AML-193 (cell line): Measurements from ENCODE around the gene CMTM7.
"Not testable (repeated sequence)": the region's sequence is repeated elsewhere in the genome, so short reads cannot be mapped to it uniquely, and the experiment has no call there.

Source experiments
- DNase-seq, 2 experiments: peaks; one replicate each; lab custom pipeline; 2025; lab: John Stamatoyannopoulos, UW

CMTM7 gene

DNA sequence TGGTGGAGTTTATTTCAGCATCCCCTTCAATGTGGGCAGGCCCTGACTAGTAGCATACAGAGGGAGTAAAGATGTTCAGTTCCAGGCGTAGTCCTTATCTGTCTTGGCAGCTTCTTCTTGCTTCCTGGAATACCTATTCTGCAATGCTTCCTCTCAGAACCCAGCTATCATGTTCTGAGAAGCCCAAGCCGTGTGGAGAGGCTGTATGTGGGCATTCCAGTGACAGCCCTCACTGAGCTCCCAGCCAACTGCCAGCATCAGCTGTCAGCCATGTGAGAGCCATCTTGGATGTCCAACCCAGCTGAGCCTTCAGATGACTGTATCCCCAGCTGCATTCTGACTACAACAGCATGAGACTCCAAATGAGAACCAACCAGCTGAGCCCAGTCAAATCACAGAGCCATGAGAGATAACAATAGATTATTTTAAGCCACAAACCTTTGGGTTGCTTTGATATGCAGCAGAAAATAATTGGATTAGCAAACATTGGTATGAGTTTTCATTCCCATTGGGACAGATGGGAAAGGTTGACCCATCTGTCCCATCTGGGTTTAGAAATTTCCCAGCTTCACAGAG lies 8.4 kb upstream of the CMTM7 start:
- no peak for DNase-seq

DNA sequence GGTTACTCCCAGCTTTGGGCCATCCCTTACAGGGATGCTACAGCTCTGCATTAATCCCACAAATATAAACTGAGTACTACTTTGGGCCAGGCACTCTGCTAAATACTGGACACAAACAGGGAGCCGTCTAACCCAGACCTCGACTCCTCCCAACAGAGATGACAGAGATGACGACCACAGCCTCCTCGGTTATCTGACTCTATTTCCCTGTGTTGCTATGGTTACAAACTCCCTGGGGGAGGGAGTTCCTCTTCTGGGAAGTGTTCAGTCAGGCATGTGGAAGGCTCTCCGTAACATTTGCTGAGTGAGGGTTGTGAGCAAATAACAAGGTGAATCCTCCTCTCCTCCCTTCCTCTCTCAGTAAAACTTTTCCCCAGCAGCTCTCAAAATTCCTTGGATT lies 6.7 kb upstream of the CMTM7 start:
- no peak for DNase-seq

DNA sequence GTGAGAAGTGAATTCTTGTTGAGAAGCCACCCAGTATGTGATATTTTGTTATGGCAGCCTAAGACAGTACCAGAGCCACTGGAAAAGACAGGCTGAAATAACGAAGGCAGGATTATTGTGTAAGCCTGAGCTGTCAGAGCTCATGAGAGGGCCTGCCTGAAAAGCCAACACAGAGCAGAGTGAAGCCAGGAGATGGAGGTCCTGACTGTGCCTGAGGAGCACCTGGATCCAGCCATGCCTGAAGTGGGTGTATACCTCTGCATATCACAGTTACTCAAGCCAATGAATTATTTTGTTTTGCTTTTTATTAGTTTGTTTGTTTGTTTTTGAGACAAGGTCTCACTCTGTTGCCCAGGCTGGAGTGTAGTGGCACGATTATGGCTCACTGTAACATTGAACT lies 4.1 kb upstream of the CMTM7 start:
- DNase-seq = no peak

DNA sequence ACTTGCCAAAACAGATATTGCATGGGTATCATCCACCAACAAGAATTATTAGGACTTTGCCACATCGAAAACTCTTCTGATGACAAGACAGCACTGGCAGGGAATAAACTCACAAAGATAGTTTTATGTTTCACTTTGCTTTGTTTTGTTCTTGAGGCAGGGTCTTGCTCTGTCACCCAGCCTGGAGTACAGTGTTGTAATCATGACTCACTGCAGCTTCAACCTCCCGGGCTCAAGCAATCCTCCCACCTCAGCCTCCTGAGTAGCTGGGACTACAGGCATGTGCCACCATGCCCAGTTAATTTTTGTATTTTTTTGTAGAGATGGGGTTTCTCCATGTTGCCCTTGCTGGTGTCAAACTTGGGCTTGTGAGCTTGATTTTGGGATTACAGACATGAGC lies 2.1 kb upstream of the CMTM7 start:
- DNase-seq = not testable (repeated sequence)

DNA sequence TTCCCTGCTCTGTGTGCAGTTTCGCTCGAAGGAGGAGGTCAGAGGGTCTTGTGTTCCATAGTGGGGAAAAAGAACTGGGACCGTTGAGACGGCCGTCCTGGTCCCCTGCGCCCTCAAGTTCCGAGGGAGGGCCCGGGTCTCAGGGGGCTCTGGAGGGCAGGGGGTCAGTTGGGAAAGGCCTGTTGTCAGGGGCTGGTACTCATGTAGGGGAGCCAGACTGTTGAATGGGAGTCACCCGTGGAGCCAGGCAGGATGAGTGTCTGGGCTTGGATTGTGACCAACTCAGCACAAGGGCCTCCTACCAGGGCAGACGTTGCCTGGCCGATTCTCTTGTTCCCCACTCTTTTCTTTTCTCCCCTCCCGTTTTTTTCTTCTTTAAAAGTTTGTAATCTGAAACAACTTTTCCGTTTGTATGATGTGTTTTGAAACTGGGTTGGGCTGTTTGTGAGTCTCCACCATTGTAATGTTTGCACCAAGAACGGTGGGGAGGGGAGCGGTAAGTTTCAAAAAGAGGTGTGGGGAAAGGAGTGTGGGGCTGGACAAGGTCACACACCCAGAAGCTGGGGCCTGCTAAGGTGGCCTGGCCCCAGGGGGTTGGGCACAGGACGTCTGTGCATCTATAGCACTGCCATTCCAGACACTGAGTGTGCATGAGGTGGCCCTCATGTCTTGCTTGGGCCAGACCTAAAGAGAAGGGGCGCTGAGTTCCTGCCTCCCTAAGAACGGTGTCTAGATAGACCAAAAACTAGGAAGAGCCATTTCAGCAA lies 1.1 kb downstream of the CMTM7 start:
- peak; percentile 26 to 37 for DNase-seq

DNA sequence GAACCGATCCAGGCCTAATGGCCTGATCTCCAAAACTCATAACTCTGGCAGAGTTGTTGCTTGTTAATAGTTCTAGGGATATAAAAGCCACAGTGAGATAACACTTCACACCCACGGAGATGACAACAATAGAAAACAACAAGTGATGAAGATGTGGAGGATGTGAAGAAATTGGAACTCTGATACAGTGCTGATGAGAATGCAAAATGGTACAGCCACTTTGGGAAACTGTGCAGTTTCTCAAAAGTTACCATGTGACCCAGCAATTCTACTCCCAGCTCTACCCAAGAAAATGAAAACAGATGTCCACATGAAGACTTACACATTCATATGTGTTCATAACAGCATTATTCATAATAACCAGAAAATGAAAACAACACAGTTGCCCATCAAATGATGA lies 3.8 kb downstream of the CMTM7 start:
- DNase-seq = no peak

DNA sequence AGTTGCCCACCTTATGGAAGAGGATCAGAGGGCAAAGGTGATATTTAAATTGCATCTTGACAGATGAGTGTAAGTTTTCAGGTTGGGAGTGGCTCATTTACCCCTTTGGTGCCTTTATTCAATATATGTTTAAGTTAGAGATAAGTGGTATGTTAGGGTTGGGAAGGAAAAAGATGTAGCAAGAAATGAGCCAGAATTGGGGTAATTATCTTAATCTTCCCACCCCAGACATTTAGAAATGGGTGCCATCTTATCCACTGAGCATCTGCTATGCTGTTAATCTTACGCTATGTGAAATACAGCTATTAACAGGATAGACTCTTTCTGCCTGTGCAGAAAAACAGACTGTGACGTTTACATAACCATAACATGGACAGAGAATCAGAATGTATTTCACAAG lies 6.3 kb downstream of the CMTM7 start:
- no peak for DNase-seq

DNA sequence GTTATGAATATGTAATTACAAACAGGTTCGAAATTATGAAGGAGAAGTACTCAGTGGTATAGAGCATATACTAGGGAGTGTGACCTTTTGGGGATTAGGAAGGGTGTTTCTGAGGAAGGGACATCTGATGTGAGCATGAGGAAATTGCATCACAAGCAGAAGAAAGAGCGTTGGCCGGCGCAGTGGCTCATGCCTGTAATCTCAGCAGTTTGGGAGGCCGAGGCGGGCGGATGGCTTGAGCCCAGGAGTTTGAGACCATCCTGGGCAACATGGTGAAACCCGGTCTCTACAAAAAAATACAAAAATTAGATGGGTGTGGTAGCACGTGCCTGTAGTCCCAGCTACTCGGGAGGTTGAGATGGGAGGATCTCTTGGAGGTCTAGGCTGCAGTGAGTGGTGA lies 6.9 kb downstream of the CMTM7 start:
- peak; percentile 75 to 81 for DNase-seq

DNA sequence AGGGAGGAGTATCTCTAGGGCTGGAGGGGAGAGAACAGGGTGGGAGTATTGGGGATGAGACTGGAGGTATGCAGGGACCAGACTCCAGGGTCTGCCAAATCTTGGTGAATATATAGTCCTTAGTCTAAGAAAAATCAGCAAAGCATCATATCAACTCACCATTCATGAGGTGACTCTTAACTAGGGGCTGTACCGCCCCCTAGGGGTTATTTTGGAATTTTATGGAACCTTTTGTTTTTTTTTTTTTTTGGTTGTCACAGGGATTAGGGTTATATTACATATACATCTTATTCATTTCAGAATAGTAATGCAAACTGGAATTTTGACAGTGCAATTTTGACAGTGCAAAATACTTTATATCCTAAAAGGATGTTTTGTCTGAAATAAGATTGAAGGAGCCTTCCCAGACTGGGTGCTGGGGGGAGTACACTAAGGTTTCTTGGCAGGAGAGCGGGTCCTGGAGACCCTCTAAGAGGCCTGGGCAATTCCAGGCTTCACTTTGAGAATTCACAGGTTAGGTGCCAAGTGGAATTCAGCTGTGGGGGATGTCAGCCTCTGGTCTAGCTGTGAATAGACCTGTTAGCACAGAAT lies 7.5 kb downstream of the CMTM7 start:
- peak; percentile 58 to 62 for DNase-seq

DNA sequence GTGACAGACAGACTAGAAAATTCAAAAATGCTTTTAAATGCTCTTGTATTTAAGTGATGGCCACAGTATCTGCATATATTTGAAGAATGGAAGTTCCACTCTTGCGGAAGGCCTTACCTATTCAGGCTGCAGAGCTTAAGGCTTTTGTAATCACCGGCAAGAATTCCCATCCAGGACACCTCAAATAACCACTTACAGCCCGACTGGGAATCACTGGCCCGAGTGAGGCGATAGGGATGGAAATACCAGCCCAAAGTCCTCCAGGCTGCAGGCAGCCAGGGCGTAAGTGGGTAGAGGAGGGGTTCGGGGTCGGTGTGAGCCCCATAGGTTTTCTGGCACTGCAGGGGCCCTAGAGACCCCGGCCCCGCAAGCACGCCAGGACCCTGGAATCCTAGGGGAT lies 9.5 kb downstream of the CMTM7 start:
- no peak for DNase-seq

DNA sequence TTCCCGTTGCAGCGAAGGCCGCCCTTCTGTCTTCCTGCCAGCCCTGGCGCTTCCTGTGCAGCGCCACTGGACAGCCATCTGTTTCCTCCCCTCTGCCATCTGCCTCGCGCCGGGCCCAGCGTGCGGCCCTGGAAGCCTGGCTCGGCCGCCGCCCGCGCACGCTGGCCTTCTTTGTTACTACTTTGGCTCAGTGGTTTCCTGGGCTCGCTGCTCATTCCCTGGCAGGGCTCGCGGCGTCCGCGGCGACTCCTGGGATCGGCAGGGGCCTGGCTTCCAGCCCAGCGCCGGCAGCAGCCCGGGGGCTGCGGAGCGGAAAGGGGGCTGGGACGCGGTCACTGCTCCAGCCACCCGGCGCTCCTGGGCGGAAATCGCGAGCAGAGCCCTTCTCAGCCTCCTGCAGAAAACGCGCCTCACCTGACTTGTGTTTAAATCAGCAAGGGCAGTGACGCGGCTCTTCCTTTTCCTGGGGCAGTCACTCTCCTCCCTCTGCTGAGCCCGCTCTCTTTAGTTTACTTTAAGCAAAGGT lies 10.0 kb downstream of the CMTM7 start:
- DNase-seq = peak; percentile 82 to 91

DNA sequence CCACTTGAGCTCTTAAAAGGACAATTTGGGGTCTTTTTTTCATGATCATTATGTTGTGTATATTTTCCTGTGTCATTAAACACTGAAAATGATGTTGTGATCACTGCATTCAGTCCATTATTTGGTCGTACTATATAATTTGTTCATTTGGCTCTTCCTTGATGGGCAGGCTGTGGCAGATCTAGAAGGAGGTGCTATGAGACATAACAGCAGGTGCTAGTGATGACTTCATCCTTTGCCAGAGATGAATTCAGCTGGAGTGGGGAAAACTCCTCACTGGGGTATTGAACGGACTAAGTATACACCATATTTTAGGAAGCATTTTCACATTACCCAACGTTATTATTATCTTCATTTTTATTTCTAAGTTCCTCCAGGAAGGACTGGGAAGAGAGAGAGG lies 12.0 kb downstream of the CMTM7 start:
- no peak for DNase-seq

DNA sequence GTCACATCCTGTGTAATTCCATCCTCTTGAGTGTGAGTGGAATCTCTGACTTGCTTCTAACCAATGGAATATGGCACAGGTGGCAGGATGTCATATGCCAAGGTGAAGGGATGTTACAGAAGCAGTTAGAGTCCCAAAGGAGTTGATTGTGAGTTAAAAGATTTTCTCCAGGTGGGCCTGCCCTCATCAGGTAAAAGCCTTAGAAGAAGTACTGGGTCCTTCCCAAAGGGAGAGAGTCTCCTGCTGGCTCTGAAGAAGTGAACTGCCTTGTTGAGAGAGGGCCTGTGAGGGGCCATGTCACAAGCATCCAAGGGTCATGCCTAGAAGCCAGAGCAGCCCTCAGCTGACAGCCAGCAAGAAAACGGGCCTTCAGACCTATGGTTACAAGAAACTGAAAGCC lies 13.1 kb downstream of the CMTM7 start:
- no peak for DNase-seq

DNA sequence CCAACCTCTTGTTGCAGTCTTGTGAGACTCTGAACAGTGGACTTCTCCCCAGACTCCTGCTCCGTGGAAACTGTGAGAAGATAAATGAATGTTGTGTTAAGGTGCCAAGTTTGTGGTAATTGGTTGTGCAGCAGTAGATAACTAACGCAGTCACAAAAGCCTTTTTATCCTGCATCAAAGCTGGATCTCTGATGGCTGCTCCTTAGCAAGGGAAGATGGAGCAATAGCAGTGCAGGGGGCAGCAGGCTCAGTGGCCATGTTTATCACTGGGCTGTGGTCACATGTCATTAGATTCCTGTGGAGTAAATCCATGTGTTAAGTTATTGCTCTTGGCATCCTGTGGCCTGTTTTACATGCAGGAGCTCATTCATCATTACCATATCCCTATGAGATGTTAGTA lies 13.5 kb downstream of the CMTM7 start:
- no peak for DNase-seq

DNA sequence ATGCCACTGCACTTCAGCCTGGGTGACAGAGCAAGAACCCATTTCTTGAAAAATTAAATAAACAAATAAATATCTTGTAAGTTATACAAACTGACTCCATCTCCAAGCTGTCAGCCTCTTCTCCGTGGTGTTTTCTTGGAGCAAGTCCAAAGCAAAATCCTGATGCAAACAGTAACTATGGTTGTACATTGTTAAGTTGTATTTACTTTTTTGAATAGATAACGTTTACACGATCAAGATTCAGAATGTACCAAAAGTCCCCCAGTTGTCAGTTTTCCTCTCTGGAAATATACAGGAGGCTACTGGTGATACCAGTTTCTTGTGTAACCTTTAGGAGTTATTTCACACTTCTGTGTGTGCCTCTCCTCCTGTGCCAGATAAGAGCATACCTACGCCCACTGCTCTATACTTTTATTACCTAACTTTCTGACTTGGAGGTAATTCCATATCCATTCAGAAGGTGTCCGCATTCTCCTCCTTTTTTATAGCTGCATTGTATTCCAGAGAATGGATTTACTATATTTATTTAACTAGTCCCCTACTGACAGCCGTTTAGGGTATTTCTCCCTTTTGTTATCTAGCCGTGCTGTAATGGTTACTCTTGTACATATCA lies 14.2 kb downstream of the CMTM7 start:
- no peak for DNase-seq

DNA sequence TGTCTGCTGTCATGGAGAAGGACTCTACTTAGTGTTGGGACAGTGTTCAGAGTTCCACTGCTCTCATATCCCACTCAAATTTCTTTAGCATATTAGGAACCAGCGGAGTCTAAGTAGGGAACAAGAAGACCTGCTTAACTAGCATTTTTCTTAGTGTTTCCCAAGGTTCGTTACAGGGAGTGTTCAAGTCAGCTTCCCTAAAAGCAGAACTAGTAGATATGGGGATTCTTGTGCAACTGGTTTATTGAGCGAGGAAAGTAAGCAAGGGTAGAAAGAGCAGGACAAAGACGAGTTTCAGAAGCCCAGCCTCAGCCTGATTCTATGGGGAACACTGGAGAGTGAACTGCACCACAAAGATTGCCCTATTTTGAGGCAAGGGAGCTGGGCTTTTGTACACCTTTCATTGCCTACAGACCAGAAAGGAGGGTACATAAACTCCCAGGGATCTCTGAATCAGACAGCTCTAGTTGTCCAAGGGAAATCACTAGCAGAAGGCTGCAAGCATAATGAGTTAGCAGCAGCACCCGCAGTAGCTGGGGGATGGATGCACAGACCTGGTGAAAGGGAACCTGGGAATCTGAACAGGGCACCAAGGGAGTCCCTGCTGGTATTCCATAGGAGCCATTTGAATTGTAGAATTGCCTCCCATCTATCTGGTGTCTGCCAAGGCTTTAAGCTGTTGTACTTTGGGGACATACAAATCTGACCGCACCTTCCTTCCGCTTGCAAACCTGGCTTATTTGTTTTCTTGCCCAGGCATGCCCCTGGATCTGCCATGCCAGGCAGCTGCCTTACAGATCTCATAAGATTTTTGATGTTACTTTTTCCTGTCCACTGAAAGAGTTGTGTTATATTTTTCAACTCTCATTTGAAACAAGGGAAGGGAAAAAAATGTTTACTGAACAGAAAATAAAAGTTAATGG lies 15.1 kb downstream of the CMTM7 start:
- peak; percentile 97 to 98 for DNase-seq

DNA sequence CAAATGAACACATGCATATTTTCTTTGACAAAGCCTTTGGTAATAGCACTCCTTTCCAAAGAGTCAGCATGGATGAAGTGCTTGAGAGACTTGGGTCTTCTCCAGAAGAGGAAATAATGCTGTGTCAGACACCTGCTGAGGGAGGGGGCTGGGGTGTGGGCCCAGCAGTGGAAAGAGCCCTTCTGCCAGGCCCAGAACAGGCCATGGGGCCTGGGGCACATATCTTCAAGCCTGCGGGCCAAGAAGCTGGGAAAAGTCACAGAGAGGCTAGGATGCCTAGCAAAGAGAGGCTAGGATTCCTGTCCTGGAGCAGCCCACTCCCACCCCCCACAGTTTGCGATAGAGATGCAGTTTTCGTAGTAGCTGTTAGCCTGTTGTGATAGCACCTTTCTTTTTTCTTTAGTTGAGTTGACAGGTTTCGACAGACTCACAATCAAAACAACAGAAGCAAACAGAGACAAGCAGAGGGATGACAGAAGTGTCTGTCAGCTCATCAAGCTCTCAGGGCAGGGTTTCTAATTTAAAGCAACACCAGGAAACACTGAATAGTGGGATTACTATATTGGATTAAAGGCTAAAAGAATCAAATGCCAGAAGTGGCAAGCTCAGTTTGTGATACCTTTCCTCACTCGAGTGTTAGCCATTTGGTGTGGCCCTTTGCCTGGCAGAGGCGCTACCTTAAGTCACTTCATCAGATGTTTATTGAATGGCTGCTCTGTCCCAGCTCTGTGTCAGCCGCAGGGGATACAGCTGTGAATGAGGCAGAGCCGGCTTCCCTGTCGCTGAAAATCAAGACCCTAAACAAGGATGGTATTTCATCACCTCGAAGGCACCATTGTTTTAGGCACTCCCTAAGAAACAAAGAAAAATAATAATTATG lies 19.0 kb downstream of the CMTM7 start:
- DNase-seq = no peak

DNA sequence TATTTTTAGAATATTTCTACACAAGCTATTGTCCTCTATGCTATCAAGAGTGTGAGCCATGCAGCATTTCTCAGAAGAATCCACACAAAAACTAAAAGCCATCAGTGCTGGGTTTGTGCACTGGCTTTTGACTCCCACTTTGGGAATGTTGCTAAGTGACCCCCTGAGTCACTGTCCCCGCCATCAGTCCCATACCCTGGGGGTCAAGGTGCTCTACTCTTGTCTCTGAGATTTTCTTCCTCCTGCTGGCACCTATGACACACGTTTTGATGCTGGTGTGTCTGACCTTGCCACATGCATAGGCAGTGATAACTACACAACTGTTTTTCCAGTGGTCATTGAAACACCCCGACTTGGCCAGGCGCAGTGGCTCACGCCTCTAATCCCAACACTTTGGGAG lies 19.8 kb downstream of the CMTM7 start:
- no peak for DNase-seq

DNA sequence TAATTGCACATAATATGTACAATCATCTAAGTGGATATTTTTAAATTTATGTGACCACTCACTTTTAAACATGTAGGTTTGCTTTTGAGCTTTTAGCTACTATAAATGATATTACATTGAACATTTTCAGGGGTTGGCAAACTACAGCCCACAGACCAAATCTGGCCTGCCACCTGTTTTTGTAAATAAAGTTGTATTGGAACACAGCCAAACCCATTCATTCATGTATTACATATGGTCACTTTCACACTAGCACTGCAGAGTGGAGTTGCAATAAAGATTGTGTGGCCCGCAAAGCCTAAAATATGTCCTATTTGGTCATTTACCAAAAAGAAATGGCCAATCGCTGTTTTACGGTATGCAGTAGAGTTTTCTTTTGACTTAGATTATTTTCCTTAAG lies 21.2 kb downstream of the CMTM7 start:
- no peak for DNase-seq

DNA sequence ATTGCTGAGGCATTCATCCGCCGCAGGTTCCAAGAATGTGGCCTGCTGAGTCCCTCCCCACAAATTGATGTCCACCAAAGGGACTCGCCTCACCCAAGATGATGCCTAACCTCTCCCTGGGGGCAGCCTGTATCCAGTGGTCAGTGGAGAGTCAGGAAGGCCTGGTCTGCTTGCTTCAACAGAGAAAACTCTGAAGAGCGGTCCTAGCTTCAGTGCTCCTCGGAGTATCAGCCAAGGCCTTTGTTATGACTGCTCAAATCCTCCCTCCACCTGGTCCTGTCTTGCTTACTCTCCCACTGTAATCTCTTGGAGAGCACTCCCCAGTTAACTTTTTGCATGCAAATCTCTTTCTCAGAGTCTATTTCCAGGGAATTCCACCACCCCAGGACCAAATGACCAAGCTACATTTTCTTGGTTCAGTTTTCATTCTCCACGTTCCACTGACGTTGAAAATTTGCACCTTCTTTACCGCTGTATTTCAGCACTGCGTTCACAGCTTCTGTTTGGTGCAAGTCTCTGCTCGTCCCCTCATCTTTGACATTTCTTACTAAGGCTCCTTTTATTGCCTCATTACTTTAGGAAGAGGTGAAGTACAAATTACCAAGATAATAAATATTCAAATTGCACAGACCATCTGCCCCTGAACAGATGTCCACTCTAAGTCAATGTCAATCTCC lies 22.3 kb downstream of the CMTM7 start:
- DNase-seq = no peak
